ENCODE data around the gene TMEM131. TPM values are rescaled to one million over a fixed set of nuclear protein-coding genes. Genes with fewer than 3 reads are reported as not detected.

TMEM131 gene
- polyA plus RNA-seq, 3 donors: 37.0 to 48.0 (median 39.6) TPM

DNA sequence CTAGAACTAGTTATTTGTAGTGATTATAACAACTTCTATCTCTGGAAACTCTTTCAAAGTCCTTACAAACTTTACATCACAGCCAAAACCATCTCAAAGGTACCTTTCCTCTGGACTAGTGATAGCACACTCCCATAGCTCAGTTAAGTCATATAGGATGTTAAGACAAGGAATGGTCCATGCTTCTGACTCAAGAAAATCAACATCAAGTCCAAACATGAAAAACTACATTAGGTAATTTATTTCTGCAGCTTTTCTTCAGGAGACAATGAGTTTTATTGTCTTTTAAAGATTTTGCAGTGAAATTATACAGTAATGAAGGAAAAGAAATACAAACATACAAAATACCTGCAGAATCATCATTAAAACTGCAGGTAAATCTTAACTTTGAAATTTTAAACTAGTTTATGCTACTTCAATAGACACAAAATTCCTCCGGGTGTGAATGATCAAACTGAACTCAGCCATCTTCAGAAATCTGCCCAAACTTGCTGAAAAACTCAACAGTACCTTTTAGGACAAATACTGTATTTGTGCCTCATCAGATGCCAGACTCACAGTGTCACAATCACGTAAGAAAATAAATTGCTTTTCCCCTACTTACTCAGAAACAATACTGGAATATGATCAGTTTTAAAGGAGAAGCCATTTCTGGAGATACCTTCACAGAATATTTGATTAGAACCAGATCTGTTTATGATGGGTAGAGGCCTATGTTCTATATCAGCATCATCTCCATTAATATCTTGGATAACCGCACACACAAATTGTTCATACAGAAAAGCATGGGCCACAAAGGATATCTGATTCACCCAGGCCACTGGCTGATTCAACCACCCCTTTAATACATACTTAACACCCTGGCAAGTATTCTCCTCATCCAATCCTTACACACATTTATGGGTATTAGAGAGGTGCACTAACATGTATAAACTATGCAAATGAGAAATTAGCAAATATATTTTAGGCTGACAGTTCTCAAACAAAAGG is 2.6 kb downstream of the TMEM131 start:
- DNase-seq (ENCODE audit: low read depth in 3 of 3, low spot score in 2 of 3): no peak

DNA sequence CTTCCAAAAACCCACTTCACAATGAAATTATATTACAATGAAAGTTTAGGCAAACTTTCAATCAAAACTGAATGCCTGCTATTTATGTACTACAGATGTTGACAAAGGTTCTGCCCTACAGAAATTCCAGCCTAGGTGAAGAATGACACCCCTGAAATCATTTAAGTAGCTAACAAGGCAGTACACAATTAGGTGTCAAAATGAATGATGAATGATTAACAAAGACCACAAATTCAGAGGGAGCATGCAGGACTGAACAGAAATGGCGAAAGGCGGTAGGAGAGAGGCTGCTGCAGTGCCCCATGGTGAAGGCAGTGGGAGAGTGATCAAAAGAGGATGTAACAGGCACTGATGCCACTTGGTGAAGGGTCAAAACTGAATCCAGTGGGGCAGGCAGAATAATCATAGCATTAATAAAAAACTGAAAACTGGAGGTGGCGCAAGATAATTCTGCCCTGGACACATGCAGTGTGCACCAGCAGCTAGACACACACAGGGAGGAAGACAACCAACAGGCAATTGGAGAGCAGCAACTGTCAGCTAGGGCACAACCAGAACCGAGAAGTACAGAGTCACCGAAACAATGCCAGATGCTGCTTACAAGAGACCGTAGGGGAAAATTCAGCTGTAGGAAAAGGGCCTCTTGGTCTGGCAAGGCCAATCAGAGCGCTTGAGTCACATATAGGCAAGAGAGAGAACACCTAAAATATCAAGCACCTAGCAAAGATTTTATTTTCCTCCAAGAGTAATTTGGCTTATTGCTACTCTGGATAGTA is 4.5 kb downstream of the TMEM131 start:
- DNase-seq (ENCODE audit: low read depth in 3 of 3, low spot score in 2 of 3): no peak

DNA sequence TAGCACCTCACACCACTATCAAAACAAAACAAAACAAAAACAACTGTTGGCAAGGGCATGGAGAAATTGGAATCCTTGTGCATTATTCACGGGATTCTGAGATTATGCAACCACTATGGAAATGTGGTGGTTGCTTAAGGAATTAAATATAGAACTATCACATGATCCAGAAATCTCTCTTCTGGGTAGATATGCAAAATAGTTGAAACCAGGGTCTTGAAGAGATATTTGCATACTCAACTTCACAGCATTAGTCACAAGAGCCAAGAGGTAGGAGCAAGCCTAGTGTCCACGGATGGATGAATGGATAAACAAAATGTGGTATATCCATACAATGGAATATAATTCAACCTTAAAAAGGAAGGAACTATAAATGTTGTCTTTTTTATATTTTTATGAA is 7.0 kb downstream of the TMEM131 start:
- no peak for DNase-seq (ENCODE audit: low read depth in 3 of 3, low spot score in 2 of 3)

DNA sequence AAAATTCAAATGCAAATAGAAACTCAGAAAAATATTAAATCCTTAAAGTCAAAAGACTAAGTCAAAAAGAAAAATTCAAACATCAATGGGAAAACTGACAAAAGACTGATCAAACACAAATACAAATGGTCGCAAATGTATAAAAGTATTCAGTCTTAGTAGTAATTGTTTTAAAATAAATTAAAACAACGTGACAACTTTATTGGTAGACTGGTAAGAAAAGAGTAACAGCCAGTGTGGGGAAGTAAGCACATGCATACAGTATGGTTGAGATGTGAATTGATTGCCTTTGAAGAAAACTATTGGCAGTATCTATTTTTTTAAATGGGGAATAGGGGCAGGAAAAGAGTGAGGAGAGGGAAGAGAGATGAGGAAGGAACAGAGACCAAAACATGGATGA is 9.8 kb downstream of the TMEM131 start:
- no peak for DNase-seq (ENCODE audit: low read depth in 3 of 3, low spot score in 2 of 3)

DNA sequence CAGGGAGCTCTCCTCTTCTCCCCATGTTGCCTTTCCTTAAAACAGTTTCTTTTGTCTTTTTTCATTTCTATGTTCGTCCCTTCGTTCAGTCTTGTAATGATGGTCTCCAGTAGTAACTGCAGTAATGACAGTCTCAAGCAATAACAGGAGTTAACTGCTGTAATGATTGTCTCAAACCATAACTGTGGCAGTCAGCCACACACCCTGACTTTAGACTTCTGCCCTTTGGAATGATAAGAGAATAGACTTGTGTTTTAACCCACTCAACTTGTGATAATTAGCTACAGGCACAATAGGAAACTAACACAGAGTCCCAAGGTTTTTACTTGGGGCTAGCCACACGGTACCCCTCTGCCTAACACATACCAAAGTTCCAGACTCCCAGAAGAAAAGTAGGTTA is 12.1 kb downstream of the TMEM131 start:
- DNase-seq (ENCODE audit: low read depth in 3 of 3, low spot score in 2 of 3): no peak

DNA sequence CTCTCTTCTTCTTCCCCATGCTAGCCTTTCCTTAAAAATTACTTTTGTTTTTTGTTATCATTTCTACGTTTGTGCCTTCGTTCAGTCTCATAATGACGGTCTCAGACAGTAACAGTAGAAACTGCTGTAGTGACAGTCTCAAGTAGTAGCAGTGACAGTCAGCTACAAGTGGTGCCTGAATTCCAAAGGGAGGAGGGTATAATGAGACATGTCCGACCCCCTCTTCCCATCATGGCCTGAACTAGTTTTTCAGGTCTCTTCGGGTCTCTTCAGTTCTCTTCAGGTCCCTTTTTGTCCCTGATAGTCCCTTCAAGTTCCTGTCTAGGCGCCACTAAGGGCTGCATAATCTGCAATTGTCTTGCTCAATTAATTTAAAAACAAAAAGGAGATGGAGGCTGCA is 12.6 kb downstream of the TMEM131 start:
- no peak for DNase-seq (ENCODE audit: low read depth in 3 of 3, low spot score in 2 of 3)

DNA sequence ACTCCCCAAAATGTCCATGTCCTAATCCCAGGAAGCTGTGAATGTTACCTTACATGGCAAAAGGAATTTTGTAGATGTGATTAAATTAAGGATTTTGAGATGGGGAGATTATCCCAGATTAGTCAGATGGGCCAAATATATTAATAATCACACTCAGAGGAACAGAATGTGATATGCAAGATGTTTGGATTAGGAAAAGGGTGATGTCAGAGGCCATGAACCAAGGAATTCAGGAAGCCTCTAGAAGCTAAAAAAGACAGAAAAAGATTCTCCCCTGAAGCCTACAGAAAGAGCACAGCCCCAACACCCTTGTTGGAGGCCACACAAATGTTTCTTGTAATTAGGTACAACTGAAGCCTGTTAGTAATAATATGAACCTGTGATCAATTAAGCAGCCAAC is 13.1 kb downstream of the TMEM131 start:
- DNase-seq (ENCODE audit: low read depth in 3 of 3, low spot score in 2 of 3): no peak

DNA sequence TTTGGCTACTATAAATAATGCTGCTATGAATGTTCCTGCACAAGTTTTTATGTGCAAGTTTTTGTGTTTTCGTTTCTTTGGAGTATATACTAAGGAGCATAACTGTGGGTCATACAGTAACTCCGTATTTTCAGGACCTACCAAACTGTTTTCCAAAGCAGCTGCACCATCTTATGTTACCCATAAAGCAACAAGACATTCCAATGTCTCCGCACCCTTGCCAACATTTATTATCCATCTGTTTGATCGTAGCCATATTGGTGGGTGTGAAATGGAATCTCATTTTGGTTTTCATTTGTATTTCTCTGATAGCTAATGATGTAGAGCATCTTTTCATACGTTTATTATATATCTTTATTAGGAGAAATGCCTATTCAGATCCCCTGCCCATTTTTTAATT is 13.8 kb downstream of the TMEM131 start:
- DNase-seq (ENCODE audit: low read depth in 3 of 3, low spot score in 2 of 3): no peak

DNA sequence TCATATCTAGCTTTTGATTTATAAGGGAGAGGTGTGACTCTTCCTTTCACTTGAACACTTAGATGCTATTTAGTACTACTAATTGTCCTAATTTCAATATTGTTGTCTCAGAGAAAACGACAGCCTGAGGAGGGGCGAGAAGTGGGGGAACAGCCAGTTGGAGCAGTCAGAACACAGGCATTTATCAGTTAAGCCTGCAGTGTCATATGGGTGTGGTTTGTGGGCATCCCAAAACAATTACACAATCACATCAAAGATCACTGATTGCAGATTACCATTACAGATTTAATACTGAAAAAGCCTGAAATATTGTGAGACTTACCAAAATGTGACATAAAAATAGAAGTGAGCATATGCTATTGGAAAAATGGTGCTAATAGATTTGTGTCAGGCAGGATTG is 15.8 kb downstream of the TMEM131 start:
- no peak for DNase-seq (ENCODE audit: low read depth in 3 of 3, low spot score in 2 of 3)

DNA sequence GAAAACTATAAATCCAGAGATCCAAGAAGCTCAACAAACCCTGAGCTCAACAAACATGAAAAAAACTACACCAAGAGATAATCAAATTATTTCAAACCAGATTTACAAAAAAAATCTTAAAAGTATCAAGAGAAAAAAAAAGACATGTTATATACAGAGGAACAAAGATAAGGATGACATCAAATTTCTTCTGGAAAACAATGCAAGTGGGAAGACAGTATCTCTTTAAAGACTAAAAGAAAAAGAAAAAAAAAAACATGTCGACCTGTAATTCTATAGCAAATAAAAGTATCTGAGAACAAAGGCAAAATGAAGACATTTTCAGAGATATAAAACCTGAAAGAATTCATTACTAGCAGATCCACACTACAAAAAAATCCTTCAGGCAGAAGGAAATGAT is 21.3 kb downstream of the TMEM131 start:
- DNase-seq (ENCODE audit: low read depth in 3 of 3, low spot score in 2 of 3): no peak

DNA sequence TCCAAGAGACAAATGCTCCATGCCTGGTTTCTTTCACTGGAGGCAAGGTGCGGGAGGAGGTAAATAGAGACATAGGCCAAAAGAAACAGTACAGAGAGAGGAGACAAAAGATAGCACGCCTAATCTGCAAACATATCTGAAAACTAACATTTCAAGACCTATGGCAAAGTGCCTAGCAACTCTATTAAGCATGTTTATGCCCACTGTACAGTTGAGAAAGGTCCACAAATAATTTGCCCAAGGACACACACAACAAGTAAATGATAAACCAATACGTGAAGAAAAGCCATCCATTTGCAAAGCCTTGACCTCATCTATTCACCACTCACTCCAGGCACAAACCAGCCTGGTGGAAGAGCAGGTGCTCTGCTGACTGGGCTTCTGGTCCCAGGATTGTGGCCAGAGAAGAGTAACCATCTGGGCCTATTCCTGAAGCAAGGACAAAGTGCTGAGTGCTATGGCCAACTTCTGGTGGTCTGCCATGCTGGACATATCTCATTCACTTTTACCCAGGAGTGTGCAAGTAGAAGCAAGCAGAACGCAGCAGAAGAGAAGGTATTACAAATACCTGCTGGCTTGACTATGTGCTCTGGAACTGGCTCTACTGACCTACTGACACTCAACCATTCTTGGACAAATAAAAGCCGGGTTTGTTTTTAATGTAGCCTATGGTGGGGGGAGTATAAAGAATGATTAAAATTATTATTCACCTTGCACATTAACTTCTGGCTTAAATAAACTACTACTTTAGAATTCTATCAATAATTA is 25.3 kb downstream of the TMEM131 start:
- DNase-seq (ENCODE audit: low read depth in 3 of 3, low spot score in 2 of 3): no peak

DNA sequence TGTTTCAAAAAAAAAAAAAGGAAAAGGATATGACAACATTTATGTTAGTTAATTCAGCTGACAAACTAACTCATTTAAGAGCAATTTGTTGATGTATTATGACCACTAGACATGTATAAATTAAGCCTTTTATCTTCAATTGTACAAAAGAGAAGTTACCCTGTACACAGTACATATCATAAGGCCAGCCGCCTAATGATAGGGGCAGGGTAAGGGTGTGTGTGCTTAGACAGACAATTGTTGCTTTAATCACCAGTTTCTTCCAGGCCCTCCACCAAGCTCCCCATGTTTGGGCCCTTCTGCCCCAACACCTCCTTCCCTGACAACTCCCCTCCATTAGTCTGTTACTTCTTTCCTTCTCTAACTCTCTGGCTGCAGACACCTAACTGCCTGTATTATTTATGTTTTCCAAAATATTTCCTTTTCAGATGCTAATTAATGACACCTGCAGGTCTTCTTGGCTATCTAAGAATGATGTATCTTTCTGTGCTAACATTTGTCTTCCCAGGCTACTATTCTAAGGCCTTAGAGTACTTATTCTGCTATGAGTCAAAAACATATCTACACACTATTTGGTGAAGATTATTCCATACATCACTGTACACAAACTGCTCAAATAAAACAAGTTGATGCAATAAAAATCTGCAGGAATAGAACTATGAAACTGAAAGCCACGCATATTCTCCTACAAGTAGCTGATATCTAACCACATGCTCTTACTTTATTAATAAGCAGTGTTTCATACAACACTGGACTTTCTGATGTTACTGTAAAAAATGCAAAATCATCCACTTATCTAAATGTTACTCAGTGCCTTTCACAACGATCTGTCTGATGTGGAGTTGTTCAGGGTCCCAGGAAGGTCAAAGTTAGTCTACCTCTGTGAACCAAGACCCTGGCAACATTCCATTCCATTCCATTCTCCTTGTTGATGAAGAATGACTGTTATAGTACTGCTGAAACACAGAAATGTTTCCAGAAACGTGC is 26.4 kb downstream of the TMEM131 start:
- DNase-seq (ENCODE audit: low read depth in 3 of 3, low spot score in 2 of 3): no peak

DNA sequence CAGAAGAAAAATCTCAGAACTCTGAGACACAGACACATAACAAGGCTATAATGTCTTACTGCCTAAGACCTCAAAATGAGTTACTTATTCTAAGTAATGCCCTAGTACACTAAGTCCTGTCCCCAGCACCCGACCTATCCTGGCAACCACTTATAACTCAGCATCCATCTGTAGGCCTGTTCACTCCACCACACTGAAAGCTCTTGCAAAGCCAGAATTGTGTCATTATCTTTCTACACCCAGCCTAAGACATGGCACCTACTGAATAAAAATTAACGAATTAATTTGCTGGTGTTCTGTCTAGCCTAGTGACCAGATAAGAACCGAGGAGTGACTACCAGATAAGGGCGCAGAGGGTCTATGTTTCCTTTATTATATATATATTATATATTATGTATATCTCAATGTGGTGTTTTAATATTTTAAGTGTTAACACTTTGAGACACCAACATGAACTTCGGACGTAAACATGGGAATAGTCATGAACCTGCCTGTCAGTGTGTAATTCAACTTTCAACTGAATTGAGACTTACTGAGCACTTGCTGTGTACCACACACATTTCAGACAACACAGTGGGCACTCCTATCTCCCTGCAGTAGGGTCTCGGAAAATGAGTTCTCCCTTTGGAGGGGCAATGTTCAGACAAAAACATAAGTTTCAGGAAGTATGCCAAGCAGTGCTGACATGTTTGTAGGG is 27.7 kb downstream of the TMEM131 start:
- DNase-seq (ENCODE audit: low read depth in 3 of 3, low spot score in 2 of 3): no peak

DNA sequence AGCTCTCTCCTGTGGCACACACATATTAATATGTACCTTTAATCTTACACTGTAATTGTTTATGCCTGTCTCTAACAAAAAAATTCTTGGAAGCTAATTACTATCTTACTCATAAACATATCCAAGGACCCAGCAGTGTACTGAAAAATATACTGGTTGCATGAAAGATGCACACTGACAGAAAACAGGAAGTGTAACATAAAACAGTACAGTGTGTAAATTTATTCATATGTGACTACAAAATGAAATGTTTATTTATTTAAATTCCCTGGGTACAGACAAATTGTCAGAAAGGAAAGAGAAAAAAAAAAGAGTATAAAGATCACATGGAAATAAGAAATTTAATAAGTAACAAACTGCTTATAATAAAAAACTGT is 28.5 kb downstream of the TMEM131 start:
- DNase-seq (ENCODE audit: low read depth in 3 of 3, low spot score in 2 of 3): no peak

DNA sequence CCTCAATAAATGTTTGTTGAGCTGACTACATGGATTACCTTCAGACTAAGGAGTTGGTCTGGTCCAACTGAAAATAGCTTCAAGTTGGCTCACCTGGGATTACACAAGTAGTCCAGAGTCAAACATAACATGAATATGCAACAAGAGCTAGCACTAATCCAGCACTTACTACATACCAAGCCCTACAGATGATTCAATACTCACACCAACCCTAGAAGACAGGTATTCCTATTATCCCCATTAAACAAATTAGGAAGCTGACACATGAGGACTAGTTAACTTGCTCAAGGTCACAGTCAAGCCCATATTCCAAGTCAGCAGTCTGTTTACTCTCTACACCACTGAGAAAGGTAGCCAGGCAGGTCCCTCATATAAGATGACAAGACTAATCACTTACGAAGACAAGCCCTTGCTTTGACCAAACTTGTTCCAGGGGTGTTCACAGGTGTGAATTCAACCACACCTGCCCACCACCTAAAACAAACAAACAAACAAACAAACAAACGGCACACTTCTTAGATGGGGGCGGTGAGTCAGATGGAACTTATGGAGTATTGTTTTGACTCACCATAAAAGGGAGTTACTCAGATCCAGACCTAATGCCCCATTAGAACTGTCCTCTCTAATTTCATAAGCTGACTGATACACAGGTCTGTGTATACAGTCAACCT is 29.1 kb downstream of the TMEM131 start:
- no peak for DNase-seq (ENCODE audit: low read depth in 3 of 3, low spot score in 2 of 3)

DNA sequence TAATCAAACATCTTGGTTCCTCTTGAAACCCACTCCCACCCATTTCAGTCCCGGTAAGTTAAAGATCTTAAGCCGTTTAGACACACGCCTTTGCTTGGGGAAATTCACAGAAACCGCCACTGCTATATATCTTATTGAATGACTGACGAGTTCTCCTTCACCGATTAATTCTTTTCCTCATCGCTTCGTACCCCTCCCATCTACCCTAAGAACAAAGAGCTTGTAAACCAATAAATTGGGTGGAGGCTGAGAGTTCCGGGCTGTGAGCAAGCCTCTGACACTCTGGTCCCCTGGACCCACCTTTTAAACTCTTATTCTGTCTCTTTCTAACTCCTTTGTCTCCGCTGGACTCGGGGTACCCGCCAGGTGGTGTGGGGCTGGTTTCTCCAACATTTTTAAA is 30.6 kb downstream of the TMEM131 start:
- DNase-seq (ENCODE audit: low read depth in 3 of 3, low spot score in 2 of 3): no peak

DNA sequence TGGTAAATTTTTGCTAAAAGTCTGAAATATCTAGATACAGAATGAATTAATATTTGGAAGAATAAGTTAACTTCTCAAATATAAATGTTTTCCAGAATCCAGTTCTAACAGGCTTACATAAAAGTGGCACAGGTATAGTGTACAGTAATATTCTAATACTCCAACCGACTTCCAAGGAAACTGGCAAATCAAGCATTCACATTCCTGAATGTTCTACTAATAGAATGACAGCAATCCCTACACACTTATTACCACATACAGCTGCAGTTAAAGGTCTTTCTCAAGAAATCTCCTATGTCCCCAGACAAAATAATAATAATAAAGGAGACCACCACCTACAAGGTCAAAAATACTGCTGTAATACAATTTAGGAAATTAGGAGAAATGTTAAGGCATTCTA is 31.9 kb downstream of the TMEM131 start:
- no peak for DNase-seq (ENCODE audit: low read depth in 3 of 3, low spot score in 2 of 3)

DNA sequence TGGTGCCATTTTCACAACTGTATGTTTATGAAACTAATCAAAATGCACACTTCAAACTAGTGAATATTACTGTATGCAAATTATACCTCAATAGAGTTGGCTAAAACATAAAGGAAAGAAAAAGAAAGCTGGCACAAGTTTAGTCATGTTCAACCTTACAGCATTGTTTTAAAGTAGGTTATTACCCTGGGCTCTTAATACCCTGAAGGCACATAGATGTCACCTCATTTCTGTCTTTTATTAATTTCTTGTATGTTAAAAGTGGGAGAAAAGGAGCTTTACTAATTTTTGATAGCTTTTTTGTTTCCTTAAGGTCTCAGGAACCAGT is 32.7 kb downstream of the TMEM131 start:
- no peak for DNase-seq (ENCODE audit: low read depth in 3 of 3, low spot score in 2 of 3)

DNA sequence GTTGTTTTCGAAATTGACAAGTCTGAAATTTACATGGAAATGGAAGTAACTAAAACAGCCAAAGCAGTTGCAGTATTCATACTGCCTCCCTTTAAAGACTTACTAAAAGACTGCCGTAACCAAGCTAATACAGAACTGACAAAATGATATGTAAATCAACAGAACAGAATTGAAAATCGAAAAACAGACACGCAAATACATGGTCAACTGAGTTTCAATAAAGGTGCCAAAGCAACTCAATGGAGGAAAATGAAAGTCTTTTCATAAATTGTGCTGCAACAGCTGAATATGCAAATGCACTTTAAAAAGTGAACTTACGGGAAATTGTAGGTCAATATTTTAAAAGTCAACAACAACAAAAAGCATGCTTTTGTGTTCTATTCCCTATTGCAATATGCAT is 34.2 kb downstream of the TMEM131 start:
- DNase-seq (ENCODE audit: low read depth in 3 of 3, low spot score in 2 of 3): no peak
